ENCODE results near the gene SLC7A11. TPM values are rescaled to one million over a fixed set of nuclear protein-coding genes. Genes with fewer than 3 reads are reported as not detected.

Gene SLC7A11
- total RNA-seq, 2 donors from 2014 or later = 2.0 to 5.2 TPM

DNA sequence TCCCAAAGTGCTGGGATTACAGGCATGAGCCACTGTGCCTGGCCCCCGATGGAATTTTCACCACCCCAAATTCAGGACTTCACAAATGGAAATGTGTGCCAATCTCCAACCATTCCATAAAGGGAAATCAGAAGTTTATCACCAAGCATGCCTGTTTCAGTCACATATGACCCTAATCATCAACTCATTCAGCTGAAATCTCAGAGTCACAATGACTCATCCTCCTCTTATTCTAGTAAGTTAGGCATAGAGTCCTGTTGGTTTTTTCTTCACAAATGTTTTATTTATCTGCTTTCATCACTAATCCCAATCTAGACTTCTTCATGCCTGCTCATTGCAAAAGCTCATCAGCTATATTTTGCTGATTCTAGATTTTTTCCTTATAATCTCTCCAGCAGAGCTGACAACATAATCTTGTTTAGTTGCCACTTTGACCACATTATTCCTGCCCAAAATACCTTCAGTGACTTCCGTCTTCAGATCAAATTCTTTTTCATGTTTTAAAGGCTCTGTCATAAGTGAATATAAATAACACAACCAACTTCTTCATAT, 83.3 kb downstream of the SLC7A11 start:
- Mint-ChIP-seq H3K27ac (no peak overlapping the region), H3K9me3 (peaks cover 0 to 8% of the 10 kb centered on the region in 2 donors), H3K36me3 (no peaks in the 10 kb centered on the region)
- ATAC-seq (no peak), DNase-seq (ENCODE audit: low spot score in 2 of 2) (no peak)

- ATAC-seq (no peak), DNase-seq (ENCODE audit: low spot score in 2 of 2) (no peak)
- H3K36me3 Mint-ChIP-seq = no peaks in the 10 kb centered on the region
- no peak overlapping the region for H3K27ac Mint-ChIP-seq
- H3K9me3 Mint-ChIP-seq = peaks cover 0 to 5% of the 10 kb centered on the region in 2 donors
Observed at GRCh38 chr4:138140879-138141278, 101.3 kb downstream of the SLC7A11 start.

DNA sequence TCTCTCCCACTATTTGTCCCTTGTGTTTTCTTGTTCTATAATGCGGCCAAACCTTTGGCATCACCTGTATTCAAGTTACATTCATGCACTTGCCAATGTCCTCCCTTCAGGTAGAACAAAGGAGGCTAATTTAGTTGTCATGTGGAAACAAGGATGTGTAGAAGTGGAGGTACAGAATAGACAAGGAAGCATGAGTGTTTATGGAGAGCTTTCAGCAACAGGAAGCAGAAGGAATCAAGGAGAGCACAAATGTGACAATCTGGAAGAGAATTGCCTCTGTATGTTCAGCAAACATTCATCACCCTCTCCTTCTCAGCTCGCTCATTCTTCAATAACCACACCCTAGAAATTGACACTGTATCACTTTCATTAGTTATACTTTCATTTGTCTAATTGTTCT, 103.4 kb downstream of the SLC7A11 start:
- H3K27ac Mint-ChIP-seq = no peak overlapping the region
- H3K36me3 Mint-ChIP-seq = no peaks in the 10 kb centered on the region
- no peak for ATAC-seq

GRCh38 chr4:138135610-138136009, 106.5 kb downstream of the SLC7A11 start:
- ATAC-seq = no peak
- H3K36me3 Mint-ChIP-seq = peaks cover 0 to 6% of the 10 kb centered on the region in 2 donors
- peaks cover 10 to 14% of the 10 kb centered on the region in 2 donors for H3K9me3 Mint-ChIP-seq

More for the DNA sequence above, 103.4 kb downstream of the SLC7A11 start:
- DNase-seq (ENCODE audit: low spot score in 2 of 2) = no peak
- H3K9me3 Mint-ChIP-seq = peaks cover 0 to 5% of the 10 kb centered on the region in 2 donors

GRCh38 chr4:138118270-138118669, 123.9 kb downstream of the SLC7A11 start:
- H3K27ac Mint-ChIP-seq = no peak overlapping the region
- DNase-seq (ENCODE audit: low spot score in 2 of 2) (no peak), ATAC-seq (no peak)
- H3K9me3 Mint-ChIP-seq = peaks cover 2 to 5% of the 10 kb centered on the region in 2 donors
- no peaks in the 10 kb centered on the region for H3K36me3 Mint-ChIP-seq

More at GRCh38 chr4:138135610-138136009, 106.5 kb downstream of the SLC7A11 start:
- no peak for DNase-seq (ENCODE audit: low spot score in 2 of 2)
- no peak overlapping the region for H3K27ac Mint-ChIP-seq

GRCh38 chr4:138115053-138115452, 127.1 kb downstream of the SLC7A11 start:
- H3K36me3 Mint-ChIP-seq = no peaks in the 10 kb centered on the region
- DNase-seq (ENCODE audit: low spot score in 2 of 2) (no peak), ATAC-seq (no peak)
- H3K27ac Mint-ChIP-seq = no peak overlapping the region
- no peaks in the 10 kb centered on the region for H3K9me3 Mint-ChIP-seq

- ATAC-seq (no peak), DNase-seq (ENCODE audit: low spot score in 2 of 2) (no peak)
- H3K9me3 Mint-ChIP-seq = no peaks in the 10 kb centered on the region
Observed at GRCh38 chr4:138114434-138114833, 127.7 kb downstream of the SLC7A11 start.

More at GRCh38 chr4:138114434-138114833, 127.7 kb downstream of the SLC7A11 start:
- H3K27ac Mint-ChIP-seq = no peak overlapping the region
- H3K36me3 Mint-ChIP-seq = no peaks in the 10 kb centered on the region

All from activated naive CD4-positive, alpha-beta T cell treated with anti-CD3 and anti-CD28 coated beads, Interleukin-2, amount 50 U/mL, for 72 hours (primary cell).